Stimulated activated CD8-positive, alpha-beta memory T cell treated with anti-CD3 and anti-CD28 coated beads, Interleukin-4, amount 100 ng/mL, for 48 hours (primary cell): ENCODE data around the gene HRH3.
A peak's percentile ranks its signal among the peaks of the same experiment; 100 is the strongest.

Experiments used
- DNase-seq: peaks from one replicate; pipeline ENCODE4 v3.0.0-alpha.2; 2020

The HRH3 gene

DNA sequence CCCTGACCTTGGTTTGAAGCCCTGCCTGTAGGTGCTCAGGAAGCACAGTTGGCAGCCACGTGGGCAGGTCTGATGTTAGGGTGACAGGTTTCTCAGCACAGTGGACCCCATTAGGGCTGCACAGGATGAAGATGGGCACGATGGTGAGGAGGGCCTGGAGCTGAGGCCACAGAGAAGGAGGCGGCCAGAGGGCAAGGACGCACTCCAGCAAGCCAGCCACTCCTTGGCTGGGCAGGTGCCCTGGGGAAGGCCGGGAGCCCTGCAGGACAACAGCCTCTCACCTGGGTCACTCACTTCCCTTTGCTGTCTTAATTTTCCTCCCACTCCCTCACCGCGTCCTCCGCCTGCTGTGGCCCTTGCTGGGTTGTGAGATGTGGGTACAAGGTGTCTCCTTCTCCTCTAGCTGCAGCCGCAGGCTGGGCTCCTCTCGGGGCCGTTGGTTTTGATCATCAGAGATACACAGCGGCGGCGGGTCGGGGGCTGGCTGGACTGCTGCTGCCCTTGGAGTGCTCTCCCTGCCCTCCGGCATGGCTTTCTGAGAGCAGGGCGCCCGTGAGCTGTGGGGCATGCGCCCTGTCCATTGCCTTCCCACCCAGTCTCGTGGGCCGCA lies 23.9 kb upstream of the HRH3 start:
- DNase-seq, result no peak

DNA sequence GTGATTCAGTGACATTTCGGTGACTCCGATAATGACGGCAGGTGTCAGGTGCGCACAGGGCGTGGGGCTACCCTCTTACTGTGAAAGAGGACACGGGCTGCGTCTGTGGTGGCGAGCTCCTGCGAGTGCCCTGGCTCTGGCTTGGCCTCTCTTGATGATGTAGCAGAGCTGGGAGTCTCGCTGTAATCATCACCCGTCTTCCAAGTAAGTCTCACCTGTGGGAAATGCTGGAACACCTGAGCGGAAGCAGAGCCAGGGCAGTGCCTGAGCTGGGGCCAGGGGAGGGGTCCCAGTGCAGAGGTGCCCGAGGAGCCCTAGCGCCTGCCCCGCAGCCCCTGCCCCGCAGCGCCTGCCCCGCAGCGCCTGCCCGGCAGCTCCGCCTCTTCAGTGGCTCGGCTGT lies 23.0 kb upstream of the HRH3 start:
- no peak for DNase-seq

DNA sequence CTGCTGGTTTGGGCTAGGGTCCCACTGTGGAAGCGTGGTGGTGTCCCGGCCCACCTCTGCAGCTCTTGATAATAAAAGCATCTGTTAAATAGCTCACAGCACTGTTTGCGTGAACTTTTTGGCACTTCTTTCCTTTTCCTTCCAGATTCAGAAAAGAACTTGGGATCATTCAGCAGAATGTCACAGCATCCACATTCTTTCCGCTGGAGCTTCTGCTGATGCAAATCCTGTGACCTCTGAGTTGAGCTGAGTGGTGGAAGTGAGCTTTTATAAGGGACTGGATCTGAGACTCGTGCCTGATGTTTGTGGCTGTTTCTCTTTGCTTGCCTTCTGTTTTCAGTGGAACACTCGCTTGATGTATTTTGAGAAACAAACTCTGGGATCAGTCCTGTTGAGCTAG lies 22.1 kb upstream of the HRH3 start:
- DNase-seq, result no peak

DNA sequence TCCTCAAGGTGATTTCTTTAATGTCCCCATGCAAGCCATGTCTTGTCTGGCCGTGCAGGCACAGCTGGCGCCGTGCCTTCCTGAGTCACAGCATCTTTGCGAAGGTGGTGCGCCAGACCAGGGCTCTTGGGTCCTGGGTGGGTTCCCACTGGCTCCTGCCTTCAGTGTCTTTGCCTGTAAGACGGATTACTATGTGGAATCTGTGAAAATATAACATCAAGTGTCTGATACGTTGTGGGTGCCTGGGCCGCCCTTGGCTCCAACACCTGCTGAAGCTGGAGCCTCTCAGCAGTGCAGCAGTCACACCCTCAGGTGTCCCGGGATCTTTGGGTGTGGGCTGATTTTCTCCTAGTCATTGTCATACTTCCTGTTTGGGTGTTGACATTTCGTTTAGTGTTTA lies 21.4 kb upstream of the HRH3 start:
- DNase-seq, result no peak

DNA sequence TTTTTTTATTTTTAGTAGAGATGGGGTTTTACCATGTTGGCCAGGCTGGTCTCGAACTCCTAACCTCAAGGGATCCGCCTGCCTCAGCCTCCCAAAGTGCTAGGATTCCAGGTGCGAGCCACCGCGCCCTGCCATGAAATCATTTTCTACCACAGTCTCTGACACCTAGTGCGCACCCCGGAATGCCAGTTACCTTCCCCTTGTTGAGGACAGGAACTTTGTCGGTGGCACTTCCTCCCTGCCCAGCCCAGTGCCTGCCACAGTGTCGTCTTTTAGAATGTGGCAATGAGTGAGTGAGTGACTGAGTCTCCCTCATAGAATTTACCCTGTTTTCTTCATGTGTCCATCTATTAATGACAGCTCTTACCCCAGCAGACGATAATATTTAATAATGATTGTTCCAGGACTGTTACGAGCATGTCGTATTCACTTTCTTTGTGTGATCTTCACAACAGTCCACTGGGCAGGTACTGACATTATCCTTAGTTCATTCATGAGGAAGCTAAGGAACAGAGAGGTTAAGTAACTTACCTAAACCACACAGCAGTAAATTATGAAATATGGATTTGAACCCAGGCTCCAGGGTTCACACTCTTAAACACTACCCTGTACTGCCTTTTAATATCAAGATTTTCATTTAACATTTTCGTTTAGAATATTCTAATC lies 20.1 kb upstream of the HRH3 start:
- DNase-seq, result no peak

DNA sequence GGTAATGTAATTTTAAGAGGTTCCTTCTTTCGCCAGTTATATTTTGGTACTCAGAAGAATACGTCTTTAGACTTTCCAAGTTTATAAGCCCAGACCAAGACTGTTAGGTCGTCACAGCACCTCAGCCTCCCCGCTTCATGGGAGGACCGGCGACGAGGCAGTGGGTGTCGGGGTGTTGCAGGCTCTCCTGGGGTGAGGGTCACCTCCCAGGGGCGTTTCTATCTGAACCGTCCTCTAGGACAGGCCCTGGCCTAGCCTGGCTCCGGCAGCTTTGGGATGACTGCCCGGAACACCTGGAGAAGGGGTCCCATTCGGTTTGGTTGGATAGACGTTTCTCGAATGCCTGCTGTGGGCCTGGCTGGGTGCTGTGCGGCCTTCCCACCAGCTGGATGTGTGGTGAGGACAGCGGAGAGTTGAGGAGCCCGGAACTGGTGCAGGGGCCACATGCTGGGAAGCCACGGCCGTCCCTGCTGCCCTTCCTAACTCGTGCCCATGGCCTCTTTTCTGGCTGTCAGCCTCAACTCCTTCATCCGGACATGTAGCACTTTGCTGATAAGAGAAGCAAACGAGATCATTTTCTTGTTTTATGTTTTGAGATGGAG lies 19.3 kb upstream of the HRH3 start:
- DNase-seq, result no peak

DNA sequence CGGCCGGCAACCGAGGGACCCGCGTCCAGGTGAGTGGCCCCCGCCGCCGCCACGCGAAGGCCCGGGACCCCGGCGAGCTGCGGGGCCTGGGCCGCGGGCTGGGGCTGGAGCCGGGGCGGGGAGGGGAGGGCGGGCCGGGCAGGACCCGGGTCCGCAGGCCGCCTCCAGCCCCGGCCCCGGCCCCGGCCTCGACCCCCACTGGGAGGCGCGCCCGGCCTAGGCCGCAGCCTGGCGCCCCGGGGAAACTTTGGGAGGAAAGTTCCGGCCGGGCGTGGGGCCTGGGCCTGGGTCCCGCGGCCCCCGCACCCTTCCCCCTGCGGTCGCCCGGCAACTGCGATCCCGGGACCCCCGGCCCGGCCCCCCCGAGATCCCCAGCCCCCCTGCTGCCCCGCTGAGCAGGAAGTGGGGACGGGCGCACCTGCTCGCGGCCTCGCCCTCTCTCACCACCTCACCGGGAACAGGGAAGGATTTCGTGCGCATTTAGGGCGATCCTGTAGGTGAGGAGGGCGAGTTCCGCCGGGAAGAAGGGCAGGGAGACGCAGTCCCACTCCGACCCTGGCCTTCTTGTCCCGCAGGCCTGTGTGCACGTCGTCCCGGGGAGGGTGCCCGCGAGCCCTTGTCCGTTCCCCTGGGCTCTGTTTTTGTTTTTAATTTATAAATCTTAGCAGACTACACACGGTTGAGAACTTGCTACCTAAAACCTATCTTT lies 18.6 kb upstream of the HRH3 start:
- no peak for DNase-seq

DNA sequence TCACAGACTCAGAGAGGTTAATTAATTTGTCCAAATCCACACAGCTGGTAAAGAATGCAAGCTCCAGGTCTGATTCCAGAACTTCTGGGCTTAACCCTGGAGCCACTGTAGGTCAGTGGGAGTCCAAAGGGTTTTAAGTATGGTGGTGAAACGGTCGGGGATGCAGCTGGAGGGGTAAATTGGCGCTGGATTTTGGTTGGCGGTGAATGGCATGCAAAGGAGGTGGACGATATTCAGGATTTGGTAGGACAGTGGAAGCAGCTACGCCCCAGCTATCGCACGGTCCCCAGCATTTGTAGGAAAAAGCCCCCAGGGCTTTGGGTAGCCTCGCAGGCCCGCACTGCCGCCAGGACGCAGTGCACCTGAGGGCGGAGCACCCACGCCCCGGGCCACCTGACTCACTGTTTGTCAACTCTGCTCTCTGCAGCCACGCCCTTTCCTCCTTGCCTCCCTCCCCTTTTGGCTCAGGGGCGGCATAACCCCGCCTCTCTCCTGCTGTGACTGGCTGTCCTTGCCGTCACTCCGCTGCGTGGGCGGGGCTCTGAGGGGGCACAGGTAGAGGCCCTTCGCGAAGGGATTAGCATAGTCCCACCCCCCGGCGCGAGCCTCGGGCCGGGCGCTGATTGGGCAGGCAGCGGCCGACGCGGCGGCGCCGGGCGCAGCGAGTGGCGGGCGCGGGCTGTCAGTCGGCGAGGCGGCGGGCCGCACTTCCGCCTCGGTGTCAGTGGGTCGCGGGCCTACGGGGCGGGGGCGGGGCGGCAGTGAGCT lies 17.9 kb upstream of the HRH3 start, which contains the start of gene OSBPL2:
Gene OSBPL2 (plus strand): TSS at position 721 of the 768 bp plus-strand sequence. CDS start 17,664 bp downstream, outside the sequence.
- DNase-seq, result peak; percentile 100

DNA sequence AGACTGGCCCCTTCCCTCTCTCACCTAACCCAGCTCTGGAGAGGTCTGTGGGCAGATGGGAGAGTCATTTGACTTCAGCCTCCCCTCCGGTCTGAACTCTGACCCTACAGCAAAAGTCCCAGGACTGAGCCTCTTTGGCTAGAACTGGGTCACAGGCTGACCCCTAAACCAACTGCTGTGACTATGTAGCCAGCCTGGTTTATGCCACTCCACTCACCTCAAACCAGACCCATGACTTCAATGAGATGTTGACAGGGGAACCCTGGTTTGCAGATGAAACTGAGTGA lies 17.4 kb upstream of the HRH3 start:
- no peak for DNase-seq

DNA sequence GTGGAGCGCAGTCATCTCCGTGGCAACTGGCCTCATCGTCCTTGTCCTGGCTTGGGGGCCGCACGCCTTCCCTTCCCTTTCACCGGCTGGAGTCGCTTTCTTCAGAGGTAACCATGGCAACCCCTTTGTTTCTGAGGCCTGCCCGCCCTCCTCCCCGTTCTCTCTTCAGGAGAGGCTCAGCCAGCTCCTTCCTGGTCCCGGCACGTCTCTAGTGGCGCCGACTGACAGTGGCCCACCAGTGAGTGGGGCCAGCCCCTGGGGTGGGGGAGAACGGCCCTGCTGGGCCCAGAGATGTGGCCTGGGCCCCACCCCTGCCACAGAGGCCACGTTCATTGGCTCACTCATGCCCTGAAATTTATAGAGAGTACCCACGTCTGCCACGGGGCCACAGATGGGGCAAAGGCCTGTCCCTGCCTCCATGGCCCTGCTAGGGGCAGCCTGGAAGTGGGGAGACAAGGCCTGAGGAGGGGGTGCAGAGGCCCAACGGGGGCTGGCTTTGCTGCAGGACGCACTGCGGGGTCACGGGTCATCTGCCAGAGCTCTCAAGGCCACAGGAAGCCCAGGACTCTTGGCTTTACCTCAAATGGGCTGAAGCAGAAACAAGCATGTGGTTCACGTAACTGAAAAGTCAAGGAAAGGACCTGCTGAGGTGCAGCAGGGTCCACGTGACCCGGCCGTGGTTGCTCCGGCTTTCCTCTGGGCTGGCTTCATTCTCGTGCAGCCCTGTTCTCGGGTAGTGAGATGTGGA lies 16.9 kb upstream of the HRH3 start:
- DNase-seq, result no peak

DNA sequence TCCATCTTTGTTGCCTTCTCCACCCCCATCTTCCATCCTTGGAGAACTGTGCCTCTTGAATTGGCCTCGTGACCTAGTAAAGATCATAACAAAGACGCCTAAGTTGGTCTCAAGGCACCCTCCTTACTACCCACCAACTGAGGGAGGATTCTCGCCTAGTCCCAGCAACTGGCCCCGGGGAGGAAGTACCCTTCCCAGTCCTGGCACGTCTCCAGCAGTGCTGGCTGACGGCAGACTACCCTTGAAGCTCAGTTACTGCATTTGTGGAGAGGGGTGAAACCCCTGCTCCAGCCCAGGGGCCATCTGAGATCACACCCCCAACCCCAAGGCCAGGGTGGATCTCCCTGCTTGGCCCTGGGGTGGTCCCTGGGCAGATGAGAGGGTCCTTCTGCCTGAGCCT lies 16.1 kb upstream of the HRH3 start:
- DNase-seq, result no peak

DNA sequence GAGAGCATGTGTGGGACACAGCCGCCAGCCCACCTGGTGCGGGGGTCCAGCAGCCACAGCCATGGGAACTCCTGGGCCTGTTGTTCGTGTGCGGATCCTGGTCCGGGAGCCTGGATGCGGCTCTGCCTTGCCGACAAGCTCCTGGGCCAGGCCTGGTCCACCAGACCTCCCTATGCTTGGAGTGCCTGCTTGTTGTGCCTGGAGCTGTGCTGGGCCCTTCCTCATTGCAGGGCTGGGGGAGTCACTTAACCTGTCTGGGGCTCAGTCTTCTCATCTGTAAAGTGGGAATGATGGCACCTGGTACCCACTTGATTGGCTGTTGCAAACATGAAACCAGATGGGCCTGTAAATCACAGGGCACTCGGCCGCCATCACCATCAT lies 15.7 kb upstream of the HRH3 start:
- no peak for DNase-seq

DNA sequence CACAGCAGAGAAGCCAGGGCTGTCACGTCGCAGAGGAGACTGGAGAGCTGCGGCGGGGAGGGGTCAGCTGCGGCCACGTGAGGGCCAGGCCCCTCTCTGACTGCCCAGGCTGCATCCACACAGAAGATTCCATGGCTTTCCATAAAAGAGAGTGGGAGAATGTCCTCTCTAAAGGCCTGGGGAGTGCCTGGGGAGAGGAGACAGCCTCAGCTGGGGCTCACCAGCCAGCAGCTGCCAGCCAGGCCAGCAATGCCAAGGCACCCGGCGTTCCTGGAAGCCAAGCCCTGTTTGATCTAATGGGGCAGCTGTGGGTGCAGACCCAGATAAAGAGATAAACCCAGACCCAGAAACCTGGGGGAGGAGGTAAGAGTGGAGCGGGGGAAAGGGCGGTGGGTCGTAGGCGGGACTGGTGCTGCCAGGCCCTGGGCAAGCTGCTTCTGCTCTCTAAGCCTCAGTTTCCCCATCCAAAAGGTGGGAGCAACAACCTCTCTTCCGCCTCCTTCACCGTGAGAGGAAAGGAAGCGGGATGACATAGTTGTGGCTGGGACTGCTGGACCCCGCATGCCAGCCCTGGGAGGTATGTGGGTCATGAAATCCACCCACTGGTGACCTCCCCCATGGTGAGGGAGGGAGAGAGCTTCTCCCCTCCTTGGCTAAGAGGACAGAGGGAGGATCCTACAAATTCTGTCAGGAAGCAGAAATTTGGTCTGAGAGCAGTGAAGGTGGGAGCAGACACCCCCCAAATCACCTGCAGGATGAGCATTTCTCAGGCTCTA lies 15.1 kb upstream of the HRH3 start:
- DNase-seq, result no peak

DNA sequence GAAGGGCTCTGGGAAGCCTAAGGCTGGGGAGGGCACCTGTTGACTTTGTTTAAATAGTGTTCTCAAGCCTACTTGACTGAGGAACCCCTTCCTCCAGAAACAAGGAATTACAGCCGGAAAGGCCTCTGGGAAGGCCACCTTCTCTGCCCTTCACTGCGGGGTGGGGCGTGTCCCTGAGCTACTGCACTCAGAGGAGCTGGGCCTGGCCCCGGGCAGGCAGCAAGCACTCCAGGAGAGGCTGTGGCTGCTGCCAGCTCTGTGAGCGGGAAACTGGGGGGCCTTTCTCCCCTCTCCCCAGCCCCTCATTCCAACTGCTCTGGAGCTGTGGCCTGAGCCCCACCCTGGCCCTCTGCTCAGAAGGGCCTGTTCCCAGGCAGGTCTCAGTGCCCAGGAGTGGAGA lies 14.3 kb upstream of the HRH3 start:
- DNase-seq, result no peak

DNA sequence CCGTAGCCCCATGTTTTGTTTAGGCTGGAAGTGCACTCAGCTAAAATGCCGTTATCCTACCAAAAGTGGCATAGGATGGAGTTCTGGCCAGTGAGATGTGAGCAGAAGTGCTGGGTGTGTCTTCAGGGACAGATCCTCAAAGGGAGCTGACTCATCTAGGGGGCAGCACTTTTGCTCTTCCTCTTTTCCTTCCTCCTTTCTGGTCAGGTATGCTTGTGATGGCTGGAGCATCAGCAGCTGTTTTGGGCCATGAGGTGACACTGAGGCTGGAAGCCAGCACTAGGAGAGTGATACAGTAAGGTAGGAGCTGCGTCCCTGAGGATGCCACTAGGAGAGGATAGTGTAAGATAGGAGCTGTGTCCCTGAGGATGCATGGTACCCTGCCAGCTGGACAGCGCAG lies 13.6 kb upstream of the HRH3 start:
- no peak for DNase-seq

DNA sequence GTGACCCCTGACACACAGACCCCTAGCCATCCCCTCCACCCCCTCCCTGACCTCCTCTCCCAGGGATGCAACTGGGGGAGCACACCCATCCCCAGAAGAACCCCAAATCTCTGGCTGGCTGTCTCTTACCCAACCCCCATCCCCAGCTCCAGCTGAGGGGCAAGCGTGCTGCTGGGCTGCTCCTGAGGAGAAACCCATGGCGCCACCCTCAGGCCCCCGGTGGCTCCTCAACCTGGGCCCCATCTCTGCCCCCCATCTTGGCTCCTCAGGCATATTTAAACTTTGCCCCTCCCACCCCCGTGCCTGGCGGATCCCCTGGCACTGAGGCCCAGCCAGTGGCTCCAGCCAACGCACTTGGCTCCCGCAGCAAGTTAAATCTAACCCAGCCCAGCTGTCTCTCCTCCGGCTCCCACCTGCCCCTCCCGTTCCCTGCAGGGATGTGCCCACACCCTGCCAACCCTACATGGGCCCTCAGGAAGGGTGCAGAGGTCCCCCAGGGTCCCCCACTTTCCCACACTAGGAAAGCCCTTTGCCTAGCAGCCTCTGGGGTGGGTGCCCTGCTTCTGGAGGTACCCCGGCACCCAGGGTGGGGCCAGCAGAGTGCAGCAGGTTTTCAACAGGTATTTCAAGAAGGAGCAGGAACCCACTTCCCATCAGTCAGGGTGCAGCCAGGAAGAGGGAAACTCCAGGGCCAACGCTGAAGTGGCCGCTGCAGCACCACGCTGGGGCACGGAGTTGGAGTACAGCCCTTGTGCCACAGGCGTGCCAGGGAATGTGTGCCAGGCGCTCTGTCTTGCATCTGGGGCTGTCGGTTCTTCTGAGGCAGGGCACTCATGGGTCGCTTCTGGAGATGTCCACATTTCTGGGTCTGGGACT lies 12.9 kb upstream of the HRH3 start:
- DNase-seq, result no peak

DNA sequence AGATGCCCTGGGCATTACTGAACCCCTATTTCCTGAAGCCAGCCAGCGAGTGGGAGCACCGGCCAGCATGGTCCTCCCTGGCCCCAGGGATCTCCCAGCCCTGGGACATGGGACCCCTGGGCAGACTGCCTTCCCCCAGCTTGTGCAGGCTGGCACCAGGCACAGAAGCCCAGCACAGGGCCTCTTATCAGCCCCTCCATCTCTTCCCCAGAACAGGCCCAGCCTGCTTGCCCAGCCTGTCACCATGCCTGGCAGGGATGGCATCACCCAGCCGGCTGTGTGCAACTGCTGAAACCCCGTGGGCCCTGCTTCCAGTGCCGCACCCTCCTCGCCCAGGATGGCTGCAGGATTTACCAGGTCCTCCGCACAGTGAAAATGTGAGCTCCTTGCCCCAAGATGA lies 12.1 kb upstream of the HRH3 start:
- no peak for DNase-seq

DNA sequence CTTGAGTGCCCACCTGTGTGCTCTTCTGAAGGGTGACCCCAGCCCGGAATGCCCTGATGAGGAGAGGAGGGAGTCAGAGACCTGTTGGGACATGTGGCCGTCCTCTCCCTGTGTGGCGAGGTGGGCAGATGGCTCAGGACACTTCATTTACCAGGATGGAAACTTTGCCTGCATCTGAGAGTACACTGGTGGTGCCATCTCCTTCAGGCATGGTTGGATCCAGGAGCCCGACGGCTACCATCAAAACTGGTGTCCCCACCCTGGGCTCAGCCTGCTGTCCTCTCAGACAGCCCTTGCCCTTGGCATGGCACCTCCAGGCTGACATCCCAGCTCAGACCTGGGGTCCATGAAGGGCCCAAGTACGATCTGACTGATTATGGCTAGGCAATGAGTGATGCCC lies 11.2 kb upstream of the HRH3 start:
- no peak for DNase-seq

DNA sequence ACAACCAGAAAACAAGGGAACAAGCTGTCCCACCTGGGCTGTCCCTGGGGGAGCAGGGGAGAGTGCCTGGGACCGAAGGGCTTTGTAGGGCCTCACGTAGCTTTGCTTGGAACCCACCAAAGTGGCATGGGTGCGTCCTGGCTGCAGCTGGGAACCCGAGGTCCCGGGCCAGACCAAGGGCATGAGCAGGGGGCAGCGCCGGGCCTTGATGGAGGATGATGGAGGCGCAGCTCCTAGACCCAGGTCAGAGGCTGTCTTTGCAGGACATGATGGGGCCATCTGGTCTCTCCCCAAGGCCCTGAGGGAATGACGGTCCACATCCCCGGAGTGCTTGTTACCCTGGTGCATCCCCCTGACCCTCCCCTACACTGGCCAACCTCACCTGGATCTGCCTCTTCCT lies 10.6 kb upstream of the HRH3 start:
- no peak for DNase-seq

DNA sequence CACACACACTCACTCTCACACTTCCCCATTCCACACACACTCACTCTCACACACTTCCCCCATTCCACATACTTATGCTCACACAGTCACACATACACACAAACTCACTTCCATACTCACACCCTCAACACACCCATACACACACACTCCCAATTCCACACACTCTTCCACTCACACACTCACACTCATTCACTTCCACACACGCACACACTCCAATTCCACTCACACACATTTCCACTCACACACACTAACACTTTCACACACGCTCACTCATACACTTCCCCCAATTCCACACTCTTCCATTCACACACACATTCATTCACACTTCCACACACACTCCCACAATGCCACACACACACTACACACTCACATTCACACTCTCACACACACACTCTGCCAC lies 10.2 kb upstream of the HRH3 start:
- no peak for DNase-seq

DNA sequence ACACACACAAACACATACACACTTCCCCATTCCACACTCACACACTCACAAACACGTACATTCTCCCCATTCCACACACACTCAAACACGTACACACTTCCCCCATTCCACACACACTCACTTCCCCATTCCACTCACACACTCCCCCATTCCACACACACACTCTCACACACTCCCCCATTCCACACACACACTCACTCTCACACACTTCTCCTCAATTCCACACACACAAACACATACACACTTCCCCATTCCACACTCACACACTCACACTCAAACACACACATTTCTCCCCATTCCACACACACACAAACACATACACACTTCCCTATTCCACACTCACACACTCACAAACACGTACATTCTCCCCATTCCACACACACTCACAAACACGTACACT lies 9.6 kb upstream of the HRH3 start:
- DNase-seq, result no peak
